ENCODE results near the gene FNDC1.
A peak's percentile ranks its signal among the peaks of the same experiment; 100 is the strongest.

FNDC1 gene

DNA sequence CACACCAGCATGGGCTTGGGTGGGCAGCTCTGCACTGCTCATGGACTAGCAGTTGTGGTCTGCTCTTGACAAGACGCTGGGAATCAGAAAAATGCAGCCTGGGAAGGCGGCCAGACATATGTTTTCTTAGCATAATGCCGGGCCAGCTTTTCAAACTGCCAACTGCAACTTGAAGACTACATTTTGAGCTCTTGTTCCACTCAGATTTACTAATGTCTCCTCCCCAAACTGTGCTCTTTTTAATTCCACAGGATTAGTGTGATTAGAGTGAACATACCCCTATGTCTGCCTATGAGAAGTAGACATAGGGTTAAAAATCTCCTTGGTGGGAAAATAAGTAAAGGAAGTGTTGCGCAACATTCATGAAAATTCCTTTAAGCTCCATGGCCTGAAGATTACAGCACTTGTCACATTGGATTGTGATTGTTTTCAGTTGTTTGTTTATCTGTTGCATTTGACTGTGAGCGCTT is 5.3 kb upstream of the FNDC1 start:
- no peak for DNase-seq

DNA sequence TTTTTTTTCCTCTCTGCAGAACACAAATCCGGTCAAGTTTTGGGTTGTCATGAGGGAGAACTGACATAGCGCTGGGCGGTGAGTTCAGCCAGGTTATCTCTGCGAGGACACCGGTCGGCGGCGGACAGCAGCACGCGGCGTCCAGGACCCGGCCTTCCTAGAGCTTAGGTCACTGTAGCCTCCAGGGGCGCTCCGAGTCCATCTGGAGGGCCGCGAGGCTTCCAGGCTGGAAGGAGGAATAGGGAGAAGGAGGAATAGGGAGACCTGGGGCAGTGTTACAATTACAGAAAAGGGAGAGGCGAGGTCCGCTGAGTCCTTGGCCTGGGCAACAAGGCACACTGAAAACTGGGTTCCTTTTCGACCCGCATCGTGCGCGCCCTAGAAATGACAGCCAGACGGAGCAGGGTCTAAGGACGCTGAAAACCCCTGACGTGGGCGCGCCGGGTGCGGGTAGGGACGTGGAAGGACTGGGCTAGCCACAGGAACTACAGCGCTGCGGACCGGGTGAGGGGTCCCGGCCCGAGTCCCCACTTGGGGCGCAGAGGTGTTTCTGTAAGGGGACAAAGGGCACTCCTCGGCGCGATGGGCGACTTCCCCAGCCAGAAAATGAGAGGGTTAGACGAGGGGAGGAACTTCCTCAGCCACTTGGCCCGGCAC is 536 bp upstream of the FNDC1 start:
- peak; percentile 15 for DNase-seq

GRCh38 chr6:159169557-159170332 is 545 bp downstream of the FNDC1 start:
- peak; percentile 23 for DNase-seq

DNA sequence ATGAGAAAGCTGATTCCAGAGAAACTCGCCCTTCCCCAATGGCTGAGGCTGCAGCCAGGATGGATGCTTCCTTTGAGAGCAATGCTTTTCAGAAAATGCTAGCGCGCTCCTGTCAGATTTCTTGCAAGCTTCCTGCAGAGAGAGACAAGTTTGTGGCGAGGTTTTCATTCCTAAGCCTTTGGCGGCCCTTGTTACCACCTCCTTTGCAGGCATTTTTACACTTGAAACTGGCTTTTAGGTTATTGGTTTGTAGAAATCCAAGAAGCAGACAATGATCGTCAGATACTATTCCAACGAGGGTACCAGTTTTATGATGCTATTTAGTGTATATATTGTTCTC is 1.1 kb downstream of the FNDC1 start:
- DNase-seq = no peak

- DNase-seq = no peak
These were observed 2.0 kb downstream of the FNDC1 start for GRCh38 chr6:159170999-159171712.

DNA sequence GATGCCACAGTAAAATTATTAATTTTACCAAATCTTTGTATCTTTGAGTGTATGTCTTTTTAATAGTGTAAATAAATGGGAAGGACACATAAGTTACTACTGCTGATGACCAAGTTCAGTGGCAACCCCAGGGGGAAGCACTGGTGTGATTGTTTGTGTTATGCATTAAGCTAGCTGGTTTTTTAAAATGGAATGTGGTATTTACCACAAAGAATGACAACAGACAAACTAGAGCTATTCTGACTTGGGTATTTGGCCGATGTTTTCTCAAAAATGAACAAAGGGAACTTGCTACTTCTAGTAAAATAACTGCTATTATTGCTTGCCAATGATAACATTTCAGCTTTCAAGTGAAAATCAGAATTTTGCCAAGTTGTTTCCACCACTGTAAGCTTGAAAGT is 2.9 kb downstream of the FNDC1 start:
- DNase-seq = no peak

DNA sequence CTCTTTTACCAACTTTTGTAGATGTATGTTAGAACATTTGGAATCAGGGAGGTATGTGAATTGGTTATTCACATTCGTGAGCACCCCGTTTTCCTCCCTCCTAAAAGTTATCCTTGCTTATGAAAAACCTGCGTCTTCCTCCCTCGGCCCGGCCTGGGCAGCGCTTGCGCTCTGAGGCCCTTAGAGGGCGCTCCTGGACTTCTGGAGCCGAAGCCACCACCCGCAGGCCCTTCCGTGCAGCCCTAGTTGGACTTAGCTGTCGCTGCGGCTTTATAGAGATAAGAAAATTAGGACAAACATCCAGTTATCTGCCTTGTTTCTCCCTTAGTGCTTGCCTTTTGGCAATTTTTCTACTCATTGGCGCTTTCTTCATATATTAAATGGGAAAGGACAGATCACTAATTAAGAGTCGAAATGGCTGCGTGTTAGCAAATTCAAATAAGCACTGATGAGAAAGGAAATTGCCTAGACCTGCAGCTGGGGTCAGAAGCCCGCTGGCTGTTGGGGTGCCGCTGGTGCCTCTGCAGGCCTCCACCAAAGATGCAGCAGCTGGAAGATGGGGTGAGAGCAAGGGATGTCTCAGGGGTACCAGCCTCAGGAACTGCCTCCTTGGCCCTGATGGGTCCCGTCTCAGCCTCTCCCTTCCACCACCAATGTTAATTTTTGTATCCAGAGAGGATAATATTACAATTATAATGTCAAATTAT is 5.2 kb downstream of the FNDC1 start:
- peak; percentile 68 for DNase-seq

- DNase-seq = no peak
These were observed 7.7 kb downstream of the FNDC1 start for GRCh38 chr6:159176913-159177312.

GRCh38 chr6:159178847-159179246 is 9.6 kb downstream of the FNDC1 start:
- DNase-seq = no peak

- no peak for DNase-seq
These were observed 10.8 kb downstream of the FNDC1 start for GRCh38 chr6:159180001-159180400.

GRCh38 chr6:159181914-159182313 is 12.7 kb downstream of the FNDC1 start:
- DNase-seq = no peak

DNA sequence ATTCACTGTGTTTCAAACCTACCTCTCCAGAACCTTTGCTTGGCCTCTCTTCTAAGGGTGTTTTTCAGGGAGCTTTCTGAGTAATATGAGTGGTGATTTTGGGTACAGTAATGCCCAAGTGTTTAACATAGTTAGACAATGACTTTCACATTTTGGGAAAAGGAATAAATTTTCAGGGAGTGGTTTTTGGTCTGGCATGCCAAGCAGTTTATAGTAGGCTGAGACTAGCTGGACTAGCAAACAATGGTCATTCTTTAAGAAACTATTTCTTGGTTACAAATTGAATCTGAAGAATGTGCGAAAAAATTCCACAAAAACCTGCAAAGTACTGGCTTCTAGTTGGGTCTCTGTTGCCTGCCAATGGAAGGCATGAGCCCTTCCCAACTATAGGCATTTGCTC is 15.4 kb downstream of the FNDC1 start:
- DNase-seq = no peak

- DNase-seq = no peak
These were observed 21.3 kb downstream of the FNDC1 start for GRCh38 chr6:159190460-159190859.

DNA sequence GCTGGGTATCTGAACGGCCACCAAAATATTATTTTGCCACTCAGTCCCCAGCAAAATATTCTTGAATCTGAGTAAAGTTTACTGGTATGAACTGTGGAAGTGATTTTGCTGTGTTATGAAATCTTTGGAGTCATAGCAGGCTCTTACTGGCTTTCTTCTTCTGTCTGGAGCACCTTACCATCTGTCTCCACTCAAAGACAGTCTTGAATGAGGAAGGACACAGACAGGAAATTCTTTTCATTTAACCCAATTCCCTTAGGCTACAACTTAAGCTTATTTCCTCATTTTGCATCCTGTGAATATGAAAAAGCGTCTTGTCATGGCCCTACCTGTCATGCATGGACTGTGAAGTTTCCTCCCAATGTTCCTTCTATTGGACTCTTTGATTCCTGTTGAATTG is 24.7 kb downstream of the FNDC1 start:
- DNase-seq = no peak

GRCh38 chr6:159194421-159194820 is 25.2 kb downstream of the FNDC1 start:
- no peak for DNase-seq

- DNase-seq = no peak
These were observed 27.3 kb downstream of the FNDC1 start for GRCh38 chr6:159196430-159196975.

DNA sequence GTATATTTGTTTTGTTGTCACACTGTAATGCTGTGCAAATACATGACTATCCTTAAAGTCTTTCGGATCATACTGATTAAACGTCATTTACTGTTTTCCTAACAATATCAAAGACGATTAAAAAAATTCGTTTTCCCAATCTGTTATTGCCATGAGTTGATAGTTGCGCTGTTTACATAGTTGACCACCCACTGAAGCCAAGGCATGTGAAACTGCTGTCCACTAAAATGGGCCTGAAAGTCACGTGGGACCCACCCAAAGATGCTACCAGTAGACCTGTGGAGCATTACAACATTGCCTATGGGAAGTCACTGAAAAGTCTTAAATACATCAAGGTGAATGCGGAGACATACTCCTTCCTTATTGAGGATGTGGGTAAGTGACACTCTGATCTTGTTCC is 28.1 kb downstream of the FNDC1 start:
- no peak for DNase-seq

DNA sequence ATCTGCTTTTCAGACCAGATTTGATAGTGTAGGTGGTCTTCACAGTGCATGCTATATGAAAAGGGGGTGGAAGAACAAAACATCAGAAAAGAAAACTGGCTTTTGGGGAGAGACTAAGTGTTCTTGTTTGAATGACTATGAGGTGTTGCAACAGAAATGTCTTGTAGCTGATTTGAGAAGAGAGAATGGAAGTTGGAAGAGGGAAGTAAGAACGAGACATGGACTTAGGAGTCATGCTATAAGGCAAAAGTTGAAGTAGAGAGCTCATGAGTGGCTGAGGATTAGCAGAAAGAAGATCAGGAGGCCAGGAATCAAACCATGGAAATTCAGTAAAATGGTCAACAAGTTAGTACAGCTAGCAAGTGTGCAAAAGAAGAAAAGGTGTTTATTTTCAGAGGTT is 32.1 kb downstream of the FNDC1 start:
- no peak for DNase-seq

GRCh38 chr6:159203304-159204005 is 34.3 kb downstream of the FNDC1 start:
- DNase-seq = no peak

DNA sequence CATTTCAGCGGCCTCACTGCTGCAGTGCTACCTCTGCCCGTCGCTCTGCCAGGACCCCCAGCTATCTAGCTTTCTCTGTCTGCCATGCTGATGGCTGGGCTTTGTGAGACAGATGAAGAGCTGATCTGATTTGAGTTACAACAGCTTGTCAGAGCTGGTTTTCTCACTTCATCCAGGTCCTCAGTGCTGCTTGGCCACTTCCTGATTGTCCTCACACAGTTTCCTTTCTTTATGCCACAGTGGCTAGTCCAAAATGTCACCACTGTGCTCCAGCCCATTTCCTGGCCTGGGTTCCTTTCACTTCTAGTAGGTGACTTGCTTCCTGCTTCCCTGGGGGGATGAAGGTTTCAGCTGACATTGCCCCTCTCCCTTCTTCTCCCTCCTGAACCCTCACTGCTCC is 35.4 kb downstream of the FNDC1 start:
- DNase-seq = no peak

DNA sequence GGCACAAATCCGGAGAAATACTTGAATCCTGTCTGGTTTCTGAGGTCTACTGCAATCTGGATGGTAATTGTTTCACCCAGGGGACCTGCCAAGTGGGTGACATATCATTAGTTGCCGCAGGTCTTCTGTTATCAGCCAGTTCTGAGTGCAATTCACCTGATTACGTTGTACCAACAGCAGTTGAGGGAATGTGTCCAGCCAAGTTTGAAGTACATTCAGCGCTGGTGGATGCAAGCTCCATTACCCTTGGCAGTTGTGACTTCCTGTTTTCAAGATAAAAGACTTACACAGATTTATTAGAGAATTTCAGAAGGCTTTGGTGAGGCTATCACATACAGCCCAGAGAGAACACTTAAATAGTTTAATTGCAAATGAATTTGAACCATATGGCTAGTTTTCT is 42.8 kb downstream of the FNDC1 start:
- no peak for DNase-seq

GRCh38 chr6:159212525-159213280 is 43.5 kb downstream of the FNDC1 start:
- DNase-seq = no peak

All from activated naive CD4-positive, alpha-beta T cell treated with anti-CD3 and anti-CD28 coated beads, Interleukin-2, amount 50 U/mL, for 16 hours (primary cell).